AG09309 (cell line): ENCODE data around the gene SMARCA1.

Source experiments
- DNase-seq: peaks from one replicate; pipeline ENCODE4 v3.0.0-alpha.2; 2010; ENCODE audit warnings: low read depth
- H3K4me3 ChIP-seq: 2 replicates; pipeline ENCODE4 v1.5.1; 2011; ENCODE audit warnings: mild to moderate bottlenecking, low read depth, low read length, moderate library complexity; ENCODE audit not compliant: control insufficient read depth
- CTCF ChIP-seq: IDR thresholded peaks from 2 replicates; pipeline ENCODE4 v1.5.1; 2011; ENCODE audit warnings: mild to moderate bottlenecking, low read depth, low read length, inconsistent platforms; ENCODE audit not compliant: insufficient read depth, control insufficient read depth; ENCODE audit errors: missing control alignments

SMARCA1 gene

GRCh38 chrX:129433945-129434344 is 89.3 kb downstream of the SMARCA1 start:
- DNase-seq: no peak
- no peak for TF ChIP-seq CTCF

GRCh38 chrX:129433461-129433860 is 89.8 kb downstream of the SMARCA1 start:
- no peak for TF ChIP-seq CTCF
- no peak for DNase-seq
- no peak overlapping the region for H3K4me3 ChIP-seq

More at GRCh38 chrX:129433945-129434344, 89.3 kb downstream of the SMARCA1 start:
- no peak overlapping the region for H3K4me3 ChIP-seq

- no peak for TF ChIP-seq CTCF
- DNase-seq: no peak
- no peak overlapping the region for H3K4me3 ChIP-seq
Observed at GRCh38 chrX:129427267-129427666, 96.0 kb downstream of the SMARCA1 start.

GRCh38 chrX:129423191-129423590 is 100.1 kb downstream of the SMARCA1 start:
- no peak for TF ChIP-seq CTCF

GRCh38 chrX:129404670-129405008 is 118.7 kb downstream of the SMARCA1 start:
- TF ChIP-seq CTCF: no peak
- no peak overlapping the region for H3K4me3 ChIP-seq
- DNase-seq: no peak

More at GRCh38 chrX:129423191-129423590, 100.1 kb downstream of the SMARCA1 start:
- no peak overlapping the region for H3K4me3 ChIP-seq
- no peak for DNase-seq

- no peak overlapping the region for H3K4me3 ChIP-seq
- no peak for DNase-seq
- no peak for TF ChIP-seq CTCF
Observed at GRCh38 chrX:129403974-129404669, 119.2 kb downstream of the SMARCA1 start.
